Measurements from ENCODE around the gene EIF4H. TPM values are rescaled to one million over a fixed set of nuclear protein-coding genes. Genes with fewer than 3 reads are reported as not detected.

Gene EIF4H
- total and polyA plus RNA-seq, 2 experiments from 2014 or later, result 183 to 309 TPM

GRCh38 chr7:74176555-74176954 is 2.4 kb downstream of the EIF4H start:
- H3K4me3 Mint-ChIP-seq, result peak overlapping the region; percentile 95
- H3K4me1 Mint-ChIP-seq, result peaks cover 37% of the 10 kb centered on the region
- DNase-seq (ENCODE audit: low spot score) (no peak), ATAC-seq (no peak)
- Histone ChIP-seq H3K79me2 (replicated peaks; ENCODE audit: insufficient read depth) (peaks cover 73% of the 10 kb centered on the region), H3K4me1 (ENCODE audit: insufficient read depth) (peaks cover 21% of the 10 kb centered on the region), H4K20me1 (replicated peaks; ENCODE audit: insufficient read depth) (peaks cover 62% of the 10 kb centered on the region), H3K4me2 (peak overlapping the region; percentile 92), H3K9me2 (ENCODE audit: insufficient read depth) (no peaks in the 10 kb centered on the region), H3K4me3 (peak overlapping the region; percentile 81), H3F3A (replicated peaks; ENCODE audit: low read depth) (peaks cover 13% of the 10 kb centered on the region), H2AFZ (no peak overlapping the region), H3K36me3 (ENCODE audit: insufficient read depth) (peaks cover 7% of the 10 kb centered on the region; the same call in 1 of the 2 replicates), H3K27ac (ENCODE audit: low read depth) (peak overlapping the region; percentile 43; the same call in 1 of the 2 replicates), H3K27me3 (ENCODE audit: insufficient read depth) (no peaks in the 10 kb centered on the region)
- H3K27ac Mint-ChIP-seq, result peak overlapping the region; percentile 65; the same call in 1 of the 2 replicates
- no peaks in the 10 kb centered on the region for H3K9me3 Mint-ChIP-seq
- H3K27me3 Mint-ChIP-seq (ENCODE audit: insufficient read depth, low read depth, poor library complexity), result peaks cover 6% of the 10 kb centered on the region
- peaks cover 42% of the 10 kb centered on the region for H3K36me3 Mint-ChIP-seq (ENCODE audit: low read depth)
- TF ChIP-seq ZNF331 (CRISPR knock-in tag; IDR thresholded peaks at IDR 0.05; ENCODE audit: low read depth) (no peak), CREB1 (CRISPR knock-in tag; IDR thresholded peaks at IDR 0.05; ENCODE audit: low read depth) (no peak), CTCF (conservative IDR thresholded peaks at IDR 0.05; ENCODE audit: low read depth in 2 of 2) (no peak)

- Mint-ChIP-seq H3K4me1 (peaks cover 42% of the 10 kb centered on the region), H3K36me3 (ENCODE audit: low read depth) (peaks cover 49% of the 10 kb centered on the region), H3K27me3 (ENCODE audit: insufficient read depth, low read depth, poor library complexity) (peaks cover 3% of the 10 kb centered on the region), H3K4me3 (no peak overlapping the region), H3K9me3 (no peaks in the 10 kb centered on the region), H3K27ac (peak overlapping the region; percentile 79)
- Histone ChIP-seq H3K4me1 (ENCODE audit: insufficient read depth) (peaks cover 35% of the 10 kb centered on the region), H3K4me3 (no peak overlapping the region), H3K4me2 (0 out of 2 replicates have a peak overlapping the region, but pooled peaks have one; percentile 23), H3K27ac (ENCODE audit: low read depth) (peak overlapping the region; percentile 69), H3F3A (replicated peaks; ENCODE audit: low read depth) (peaks cover 15% of the 10 kb centered on the region; the same call in 1 of the 2 replicates), H3K9me2 (ENCODE audit: insufficient read depth) (no peaks in the 10 kb centered on the region), H4K20me1 (replicated peaks; ENCODE audit: insufficient read depth) (peaks cover 78% of the 10 kb centered on the region), H3K36me3 (ENCODE audit: insufficient read depth) (peaks cover 7% of the 10 kb centered on the region; the same call in 1 of the 2 replicates), H3K79me2 (replicated peaks; ENCODE audit: insufficient read depth) (peaks cover 94% of the 10 kb centered on the region), H2AFZ (no peak overlapping the region), H3K27me3 (ENCODE audit: insufficient read depth) (no peaks in the 10 kb centered on the region)
- ATAC-seq (no peak), DNase-seq (ENCODE audit: low spot score) (no peak)
- TF ChIP-seq NANOG (IDR thresholded peaks at IDR 0.05; ENCODE audit: borderline replicate concordance) (no peak), ETS1 (IDR thresholded peaks at IDR 0.05) (no peak), ZNF114 (CRISPR knock-in tag; IDR thresholded peaks at IDR 0.05) (no peak), JUNB (IDR thresholded peaks at IDR 0.05; ENCODE audit: unreplicated experiment) (no peak), STAT1 (IDR thresholded peaks at IDR 0.05; ENCODE audit: unreplicated experiment) (no peak), CTCF (conservative IDR thresholded peaks at IDR 0.05; ENCODE audit: low read depth in 2 of 2) (no peak), EZH2 (IDR thresholded peaks at IDR 0.05; ENCODE audit: low read depth, unreplicated experiment) (no peak), ZNF331 (CRISPR knock-in tag; IDR thresholded peaks at IDR 0.05; ENCODE audit: low read depth) (no peak), REST (IDR thresholded peaks at IDR 0.05; ENCODE audit: unreplicated experiment) (no peak), POLR2AphosphoS5 (IDR thresholded peaks at IDR 0.05; ENCODE audit: low read depth) (no peak), CREB1 (CRISPR knock-in tag; IDR thresholded peaks at IDR 0.05; ENCODE audit: low read depth) (no peak)
Observed at GRCh38 chr7:74178632-74179031, 4.5 kb downstream of the EIF4H start.

All from GM23338 (cell line).